ENCODE measurements around the gene SFXN3.

The SFXN3 gene, protein sequence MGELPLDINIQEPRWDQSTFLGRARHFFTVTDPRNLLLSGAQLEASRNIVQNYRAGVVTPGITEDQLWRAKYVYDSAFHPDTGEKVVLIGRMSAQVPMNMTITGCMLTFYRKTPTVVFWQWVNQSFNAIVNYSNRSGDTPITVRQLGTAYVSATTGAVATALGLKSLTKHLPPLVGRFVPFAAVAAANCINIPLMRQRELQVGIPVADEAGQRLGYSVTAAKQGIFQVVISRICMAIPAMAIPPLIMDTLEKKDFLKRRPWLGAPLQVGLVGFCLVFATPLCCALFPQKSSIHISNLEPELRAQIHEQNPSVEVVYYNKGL

GRCh38 chr10:101031128-101031795 lies at the start of gene SFXN3, which contains the start of gene PDZD7:
Gene SFXN3, plus strand, starts transcription at chr10:101031234. Its CDS starts 3,461 bp downstream, at chr10:101034695.
Gene PDZD7, minus strand, starts transcription at chr10:101031129. Its CDS starts 910 bp downstream, at chr10:101030219.
- peak; percentile 77 for DNase-seq (ENCODE audit: low read depth)

DNA sequence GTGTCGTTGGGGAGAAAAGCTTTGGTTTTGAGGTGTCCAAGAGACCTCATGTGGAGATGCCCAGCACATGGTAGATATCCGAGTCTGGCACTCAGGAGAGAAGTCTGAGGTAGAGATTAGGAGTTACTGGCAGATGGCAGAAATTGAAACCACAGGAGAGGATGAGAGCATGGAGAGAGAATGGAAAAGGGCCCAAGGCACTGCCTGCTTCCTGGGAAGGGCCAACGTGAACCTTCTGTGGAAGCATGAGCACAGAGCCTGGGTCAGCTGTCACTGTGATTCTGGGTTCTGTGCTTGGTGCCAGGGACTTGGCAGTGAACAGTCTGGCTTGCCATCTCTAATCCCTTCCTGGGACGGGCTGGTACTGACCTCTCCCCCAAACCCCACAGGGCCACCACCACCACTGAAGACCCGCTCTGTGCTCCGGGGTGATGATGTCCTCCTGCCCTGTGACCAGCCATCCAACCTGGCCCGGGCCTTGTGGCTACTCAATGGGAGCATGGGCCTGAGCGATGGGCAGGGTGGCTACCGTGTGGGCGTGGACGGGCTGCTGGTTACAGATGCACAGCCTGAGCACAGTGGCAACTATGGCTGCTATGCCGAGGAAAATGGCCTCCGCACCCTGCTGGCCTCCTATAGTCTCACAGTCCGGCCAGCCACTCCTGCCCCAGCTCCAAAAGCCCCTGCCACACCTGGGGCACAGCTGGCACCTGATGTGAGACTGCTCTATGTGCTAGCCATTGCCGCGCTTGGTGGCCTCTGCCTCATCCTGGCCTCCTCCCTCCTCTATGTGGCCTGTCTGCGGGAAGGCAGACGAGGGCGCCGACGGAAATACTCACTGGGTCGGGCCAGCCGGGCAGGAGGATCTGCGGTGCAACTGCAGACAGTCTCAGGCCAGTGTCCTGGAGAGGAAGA lies 47.9 kb upstream of the SFXN3 start:
- DNase-seq (ENCODE audit: low read depth), result no peak

- DNase-seq (ENCODE audit: low read depth), result no peak
Measured at GRCh38 chr10:100983868-100984671, 47.0 kb upstream of the SFXN3 start.

GRCh38 chr10:100984672-100985177 lies 46.3 kb upstream of the SFXN3 start:
- no peak for DNase-seq (ENCODE audit: low read depth)

DNA sequence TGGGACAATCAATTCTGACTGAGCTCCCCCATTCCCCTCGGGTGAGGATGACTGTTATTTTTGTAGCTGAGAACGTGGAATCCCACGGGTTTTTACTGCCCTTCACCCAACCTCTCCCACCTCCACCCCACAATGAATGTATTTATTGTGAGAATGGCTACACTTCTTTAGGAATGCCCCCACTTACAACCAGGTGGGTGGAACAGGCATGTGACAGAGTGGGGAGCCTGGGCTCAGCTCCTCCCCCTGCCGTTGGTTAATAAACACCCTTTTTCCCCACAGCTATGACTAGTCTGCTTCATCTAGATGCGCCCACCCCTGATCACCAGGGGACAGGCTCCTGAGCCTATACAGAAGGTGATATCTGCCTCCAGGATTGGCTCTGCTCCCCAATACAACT lies 45.7 kb upstream of the SFXN3 start:
- DNase-seq (ENCODE audit: low read depth), result no peak

DNA sequence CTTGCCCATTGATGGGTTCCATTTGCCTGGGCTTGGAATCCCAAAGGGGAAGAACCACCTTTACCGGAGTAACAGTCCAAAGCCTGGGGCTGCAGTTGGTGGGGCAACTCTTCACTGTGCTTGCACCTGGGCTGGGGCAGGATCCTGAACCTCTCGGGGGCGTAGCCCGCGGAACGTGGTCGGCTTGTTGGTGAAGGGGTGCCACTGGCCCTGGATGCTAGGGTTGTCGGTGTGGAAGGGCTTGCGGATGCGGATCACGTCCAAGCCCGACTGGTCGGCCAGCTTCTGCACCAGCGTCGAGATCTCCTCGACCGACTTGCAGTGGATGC lies 44.4 kb upstream of the SFXN3 start:
- no peak for DNase-seq (ENCODE audit: low read depth)

GRCh38 chr10:100986952-100987684 lies 43.9 kb upstream of the SFXN3 start, which contains the start of the genes MRPL43 and TWNK:
Gene MRPL43, minus strand, starts transcription at chr10:100987497. Its CDS starts 54 bp downstream, at chr10:100987443.
Gene TWNK, plus strand, starts transcription at chr10:100987543. Its CDS starts 668 bp downstream, at chr10:100988211.
- DNase-seq (ENCODE audit: low read depth), result peak; percentile 35

DNA sequence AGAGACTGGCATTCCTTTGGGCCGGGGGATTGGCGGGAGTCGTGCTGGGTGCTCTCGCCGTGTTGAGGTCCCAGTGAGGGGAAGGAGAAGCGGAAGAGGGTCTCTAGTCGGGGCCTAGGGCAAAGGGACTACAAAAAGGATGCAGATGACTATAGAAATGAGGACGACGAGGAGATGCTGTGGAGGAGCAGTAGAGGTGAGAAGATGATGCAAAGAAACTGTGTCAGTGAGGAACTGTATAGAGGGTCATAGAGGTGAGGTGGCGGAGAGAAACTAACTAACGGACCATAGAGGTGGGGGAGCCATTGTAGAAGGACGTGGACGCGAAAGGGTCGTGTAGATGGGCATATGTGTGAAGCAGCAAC lies 43.4 kb upstream of the SFXN3 start:
- DNase-seq (ENCODE audit: low read depth), result no peak

DNA sequence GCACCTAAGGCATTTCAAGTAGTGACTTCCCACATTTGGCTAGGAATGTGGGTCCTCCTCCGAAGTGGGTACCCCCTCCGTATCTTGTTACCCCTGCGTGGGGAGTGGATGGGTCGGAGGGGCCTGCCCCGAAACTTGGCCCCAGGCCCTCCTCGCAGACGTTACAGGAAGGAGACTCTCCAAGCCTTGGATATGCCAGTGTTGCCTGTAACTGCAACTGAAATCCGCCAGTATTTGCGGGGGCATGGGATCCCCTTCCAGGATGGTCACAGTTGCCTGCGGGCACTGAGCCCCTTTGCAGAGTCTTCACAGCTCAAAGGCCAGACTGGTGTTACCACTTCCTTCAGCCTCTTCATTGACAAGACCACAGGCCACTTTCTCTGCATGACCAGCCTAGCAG lies 42.9 kb upstream of the SFXN3 start:
- no peak for DNase-seq (ENCODE audit: low read depth)

DNA sequence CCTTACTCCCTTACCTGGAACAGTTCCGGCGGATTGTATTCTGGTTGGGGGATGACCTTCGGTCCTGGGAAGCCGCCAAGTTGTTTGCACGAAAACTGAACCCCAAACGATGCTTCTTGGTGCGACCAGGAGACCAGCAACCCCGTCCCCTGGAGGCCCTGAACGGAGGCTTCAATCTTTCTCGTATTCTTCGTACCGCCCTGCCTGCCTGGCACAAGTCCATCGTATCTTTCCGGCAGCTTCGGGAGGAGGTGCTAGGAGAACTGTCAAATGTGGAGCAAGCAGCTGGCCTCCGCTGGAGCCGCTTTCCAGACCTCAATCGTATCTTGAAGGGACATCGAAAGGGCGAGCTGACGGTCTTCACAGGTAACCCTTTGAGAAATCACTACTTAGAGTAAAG lies 41.9 kb upstream of the SFXN3 start:
- DNase-seq (ENCODE audit: low read depth), result no peak

DNA sequence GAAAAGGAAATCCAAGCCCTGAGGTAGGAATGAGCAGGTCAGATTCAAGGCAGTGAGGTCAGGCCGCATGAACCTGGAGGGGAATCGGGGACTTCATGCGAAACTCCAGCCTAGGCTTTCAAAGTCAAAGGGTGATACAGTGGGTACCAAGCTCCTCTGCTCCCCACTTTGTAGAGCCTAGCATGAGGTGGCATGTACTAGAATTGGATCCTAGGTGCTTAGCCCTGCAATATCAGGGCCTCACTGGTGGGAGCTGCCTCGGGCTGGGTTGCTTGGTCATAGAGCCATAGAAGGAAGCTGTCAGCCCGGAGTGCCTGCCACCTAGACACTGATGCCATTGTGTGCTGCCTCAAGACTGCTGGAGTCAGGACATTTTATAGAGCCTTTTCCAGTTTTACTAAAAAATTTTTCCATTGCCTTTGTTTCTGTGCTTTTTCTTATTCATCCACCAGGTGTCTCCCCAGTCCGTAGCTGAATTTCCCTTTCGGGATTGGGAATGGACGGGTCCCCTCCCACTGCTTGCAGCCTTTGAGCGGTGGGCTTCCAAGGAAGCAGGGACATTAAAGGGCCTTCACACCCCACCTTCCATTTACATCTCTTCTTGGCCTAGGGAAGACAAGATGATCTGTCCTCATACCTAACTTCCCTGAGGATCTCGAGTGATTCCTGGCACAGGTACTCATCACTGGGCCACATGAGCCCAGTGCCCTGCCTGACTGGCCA lies 36.9 kb upstream of the SFXN3 start:
- DNase-seq (ENCODE audit: low read depth), result no peak

GRCh38 chr10:100995181-100995580 lies 35.9 kb upstream of the SFXN3 start:
- no peak for DNase-seq (ENCODE audit: low read depth)

DNA sequence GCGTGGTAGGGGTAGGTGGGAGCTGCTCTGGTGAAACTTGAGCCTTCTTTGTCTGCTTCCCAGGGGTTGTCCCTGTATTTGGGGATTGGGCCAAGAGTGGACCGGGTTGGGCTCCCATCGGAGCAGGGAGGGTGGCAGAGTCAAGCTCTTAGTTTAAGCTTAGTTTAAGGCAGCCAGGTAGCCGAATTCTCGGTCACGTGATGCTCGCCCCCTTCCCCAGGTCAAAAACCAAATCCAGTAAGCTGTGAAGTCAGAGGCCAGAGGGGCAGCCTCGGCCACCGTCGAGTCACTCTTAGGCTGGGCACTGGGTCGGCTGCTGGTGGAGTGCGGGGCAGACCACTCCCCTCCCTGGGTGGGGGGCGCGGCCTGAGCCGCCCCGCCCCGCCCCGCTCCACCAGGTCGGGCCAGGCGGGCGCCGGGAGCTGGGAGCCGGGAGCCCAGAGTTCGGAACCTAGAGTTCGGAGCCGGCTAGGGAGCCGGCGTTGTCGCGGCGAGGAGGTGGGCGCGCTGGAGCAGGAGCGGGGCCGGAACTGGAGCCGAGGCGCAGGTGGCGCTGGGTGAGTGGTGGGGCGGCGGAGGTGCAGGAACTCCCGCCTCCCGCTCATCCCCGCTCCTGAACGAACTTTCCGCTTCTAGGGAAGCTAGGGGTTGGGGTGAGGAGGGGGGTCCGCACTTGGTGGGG lies 34.2 kb upstream of the SFXN3 start:
- no peak for DNase-seq (ENCODE audit: low read depth)

- peak; percentile 58 for DNase-seq (ENCODE audit: low read depth)
Measured at GRCh38 chr10:100997360-100998182, 33.5 kb upstream of the SFXN3 start.

- peak; percentile 62 for DNase-seq (ENCODE audit: low read depth)
Measured at GRCh38 chr10:100998183-100998990, 32.6 kb upstream of the SFXN3 start.

GRCh38 chr10:100998991-100999741 lies 31.9 kb upstream of the SFXN3 start:
- DNase-seq (ENCODE audit: low read depth), result peak; percentile 48

GRCh38 chr10:100999742-101000126 lies 31.3 kb upstream of the SFXN3 start, which contains the start of gene LZTS2:
Gene LZTS2, plus strand, starts transcription at chr10:100999808. Its CDS starts 2,731 bp downstream, at chr10:101002539.
- no peak for DNase-seq (ENCODE audit: low read depth)

All from GM04504 (cell line).